ENCODE measurements around the gene CD300LF.

- no peak for TF ChIP-seq CTCF (optimal IDR thresholded peaks at IDR 0.05 in 1 of 3, IDR thresholded peaks at IDR 0.05 in 1 of 3, conservative IDR thresholded peaks at IDR 0.05 in 1 of 3; ENCODE audit: extremely low read depth in 1 of 3, insufficient read depth in 2 of 3, low read length in 3 of 3)
- TF ChIP-seq EZH2 (IDR thresholded peaks at IDR 0.05; ENCODE audit: low read length), result no peak
These were observed 16.0 kb upstream of the CD300LF start for GRCh38 chr17:74728702-74729075.

All from keratinocyte (primary cell).